ENCODE results near the gene DIRAS2. TPM values are rescaled to one million over a fixed set of nuclear protein-coding genes. Genes with fewer than 3 reads are reported as not detected.

DIRAS2 gene
- total and polyA plus RNA-seq, 2 donors (not counting 3 experiments of a cell fraction or from before 2014, with no cell fraction given) = not detected

GRCh38 chr9:90616806-90617205, 25.8 kb downstream of the DIRAS2 start:
- no peaks in the 10 kb centered on the region for H3K9me1 ChIP-seq (replicated peaks; ENCODE audit: control insufficient read depth, extremely low read depth, insufficient read depth, low read length)
- no peaks in the 10 kb centered on the region for H3K36me3 ChIP-seq (ENCODE audit: control insufficient read depth in 2 of 2, extremely low read depth in 1 of 2, insufficient read depth in 2 of 2, low read length in 2 of 2)
- DNase-seq (ENCODE audit: low read depth, low spot score) = no peak
- no peaks in the 10 kb centered on the region for H3K79me2 ChIP-seq (ENCODE audit: control insufficient read depth, insufficient read depth, low read length)
- CTCF ChIA-PET = no interaction called here
- H3K9ac ChIP-seq (replicated peaks; ENCODE audit: extremely low read depth, insufficient read depth, low read length) = no peak overlapping the region
- no peaks in the 10 kb centered on the region for H4K20me1 ChIP-seq (replicated peaks; ENCODE audit: control insufficient read depth, extremely low read depth, insufficient read depth, low read length)
- TF ChIP-seq CTCF (IDR thresholded peaks at IDR 0.05; ENCODE audit: extremely low read depth in 1 of 2, insufficient read depth in 1 of 2, low read depth in 1 of 2, low read length in 2 of 2) = no peak
- no peak for TF ChIP-seq MYC (IDR thresholded peaks at IDR 0.05; ENCODE audit: low read depth, low read length)
- no peak for TF ChIP-seq GATA2 (IDR thresholded peaks at IDR 0.05; ENCODE audit: insufficient read depth, insufficient read length, low read depth, low read length)
- TF ChIP-seq EZH2 (IDR thresholded peaks at IDR 0.05; ENCODE audit: borderline replicate concordance, low read depth, low read length, severe bottlenecking) = no peak
- no peak for TF ChIP-seq POLR2A (IDR thresholded peaks at IDR 0.05; ENCODE audit: low read depth, low read length)
- no peak for TF ChIP-seq JUN (IDR thresholded peaks at IDR 0.05; ENCODE audit: borderline replicate concordance, insufficient read depth, insufficient read length, low read depth)
- TF ChIP-seq FOS (IDR thresholded peaks at IDR 0.05; ENCODE audit: borderline replicate concordance, insufficient read depth, low read length) = no peak
- no peak for TF ChIP-seq POLR2AphosphoS5 (IDR thresholded peaks at IDR 0.05; ENCODE audit: insufficient read depth, low read depth, low read length)
- TF ChIP-seq MAX (IDR thresholded peaks at IDR 0.05; ENCODE audit: insufficient read depth, insufficient read length) = no peak
- no peak overlapping the region for H3K27ac ChIP-seq (ENCODE audit: insufficient read depth, low read depth, low read length)
- no peak for FAIRE-seq
- H3K4me3 ChIP-seq (replicated peaks in 1 of 3; ENCODE audit: insufficient read depth in 1 of 3, low read depth in 1 of 3, low read length in 3 of 3) = no peak overlapping the region
- no peaks in the 10 kb centered on the region for H3K27me3 ChIP-seq (ENCODE audit: control insufficient read depth in 2 of 2, insufficient read depth in 2 of 2, low read length in 2 of 2)
- BruUV-seq (replicated peaks) = no TSS peak
- peaks cover 5% of the 10 kb centered on the region for H3K9me3 ChIP-seq (replicated peaks; ENCODE audit: control insufficient read depth, insufficient read depth, low read length)
- no peaks in the 10 kb centered on the region for H3K4me1 ChIP-seq (ENCODE audit: control insufficient read depth, extremely low read depth, insufficient read depth, low read length)
- H3K4me2 ChIP-seq (ENCODE audit: insufficient read depth, low read length) = no peak overlapping the region
- intact Hi-C loops (cut with micrococcal nuclease) = no loop called here
- H2AFZ ChIP-seq (ENCODE audit: low read depth, low read length) = no peak overlapping the region
- POLR2A ChIA-PET = no interaction called here
- dilution Hi-C loops (cut with MboI; ENCODE audit: extremely low pct_ligation_motif_present, low sequenced_read_pairs) = no loop called here
